Fibroblast of peridontal ligament (primary cell): ENCODE measurements around the gene CERK.
A peak's percentile ranks its signal among the peaks of the same experiment; 100 is the strongest.
"Not testable (repeated sequence)": the region's sequence is repeated elsewhere in the genome, so short reads cannot be mapped to it uniquely, and the experiment has no call there.

ENCODE experiments used
- DNase-seq: peaks from one replicate; pipeline ENCODE4 v3.0.0-alpha.2; 2010; ENCODE audit errors: extremely low read depth

The CERK gene

DNA sequence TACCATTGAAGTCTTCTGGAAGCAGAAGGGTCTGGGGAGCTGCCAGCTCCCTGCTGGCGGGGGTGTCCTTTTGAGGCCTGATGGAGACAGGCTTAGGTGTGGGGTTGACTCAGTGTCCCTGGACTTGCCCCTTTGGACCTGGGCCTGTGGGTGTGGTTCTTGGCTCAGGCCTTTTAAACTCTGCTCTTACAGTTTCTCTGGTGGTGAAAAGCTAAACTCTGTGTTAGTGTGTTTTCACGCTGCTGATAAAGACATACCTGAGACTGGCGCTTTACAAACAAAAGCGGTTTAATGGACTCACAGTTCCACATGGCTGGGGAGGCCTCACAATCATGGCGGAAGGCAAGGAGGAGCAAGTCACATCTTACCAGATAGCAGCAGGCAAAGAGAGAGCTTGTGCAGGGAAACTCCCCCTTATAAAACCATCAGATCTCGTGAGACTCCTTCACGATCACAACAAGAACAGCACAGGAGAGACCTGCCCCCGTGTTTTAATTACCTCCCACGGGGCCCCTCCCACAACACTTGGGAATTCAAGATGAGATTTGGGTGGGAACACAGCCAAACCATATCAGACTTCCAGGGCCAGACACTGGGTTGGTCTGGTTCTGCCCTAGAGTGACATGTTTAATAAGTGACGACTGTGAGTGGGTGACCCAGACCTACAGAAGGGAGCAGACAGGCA, 91.4 kb downstream of the CERK start:
- DNase-seq = no peak

DNA sequence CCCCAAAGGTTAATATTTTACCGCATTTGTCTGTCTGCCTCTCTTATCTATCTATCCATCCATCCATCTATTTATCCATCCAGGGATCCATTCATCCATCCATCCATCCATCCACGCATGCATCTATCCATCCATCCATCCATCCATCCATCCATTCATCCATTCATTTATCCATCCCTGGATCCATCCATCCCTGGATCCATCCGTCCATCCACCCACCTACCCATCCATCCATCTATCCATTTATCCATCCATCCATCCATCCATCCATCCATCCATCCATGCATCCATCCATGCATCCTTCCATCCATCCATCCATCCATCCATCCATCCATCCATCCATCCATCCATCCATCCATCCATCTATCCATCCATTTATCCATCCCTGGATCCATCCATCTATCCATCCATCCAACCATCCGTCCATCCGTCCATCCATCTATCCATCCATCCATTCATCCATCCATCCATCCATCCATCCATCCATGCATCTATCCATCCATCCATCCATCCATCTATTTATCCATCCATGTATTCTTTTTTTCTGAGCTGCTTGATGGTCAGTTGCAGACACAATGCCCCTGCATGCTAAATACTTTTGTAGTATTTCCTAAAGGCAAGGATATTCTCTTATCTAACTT, 95.1 kb downstream of the CERK start:
- DNase-seq = not testable (repeated sequence)

DNA sequence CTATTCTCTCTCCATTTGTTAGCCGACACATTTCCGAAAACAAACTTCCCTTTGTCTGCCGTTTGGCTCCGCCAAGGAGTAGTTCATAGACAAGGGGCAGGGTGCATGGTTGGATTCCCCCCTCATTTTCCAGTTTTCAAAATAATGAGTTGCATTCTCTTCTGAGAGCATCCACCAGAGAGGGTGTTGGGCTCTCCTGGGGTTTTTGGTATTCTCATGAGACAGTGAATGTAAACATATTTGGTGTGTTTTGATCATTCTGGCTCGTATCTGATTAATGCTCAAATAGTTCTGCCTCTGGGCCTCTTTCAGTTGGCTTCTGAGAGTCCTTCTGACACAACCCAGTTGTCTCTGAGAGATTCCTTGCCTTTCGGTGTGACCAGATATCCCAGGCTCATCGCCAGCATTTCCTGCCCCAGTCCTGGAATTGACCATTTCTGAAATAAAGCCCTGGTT, 96.2 kb downstream of the CERK start:
- peak; percentile 17 for DNase-seq

DNA sequence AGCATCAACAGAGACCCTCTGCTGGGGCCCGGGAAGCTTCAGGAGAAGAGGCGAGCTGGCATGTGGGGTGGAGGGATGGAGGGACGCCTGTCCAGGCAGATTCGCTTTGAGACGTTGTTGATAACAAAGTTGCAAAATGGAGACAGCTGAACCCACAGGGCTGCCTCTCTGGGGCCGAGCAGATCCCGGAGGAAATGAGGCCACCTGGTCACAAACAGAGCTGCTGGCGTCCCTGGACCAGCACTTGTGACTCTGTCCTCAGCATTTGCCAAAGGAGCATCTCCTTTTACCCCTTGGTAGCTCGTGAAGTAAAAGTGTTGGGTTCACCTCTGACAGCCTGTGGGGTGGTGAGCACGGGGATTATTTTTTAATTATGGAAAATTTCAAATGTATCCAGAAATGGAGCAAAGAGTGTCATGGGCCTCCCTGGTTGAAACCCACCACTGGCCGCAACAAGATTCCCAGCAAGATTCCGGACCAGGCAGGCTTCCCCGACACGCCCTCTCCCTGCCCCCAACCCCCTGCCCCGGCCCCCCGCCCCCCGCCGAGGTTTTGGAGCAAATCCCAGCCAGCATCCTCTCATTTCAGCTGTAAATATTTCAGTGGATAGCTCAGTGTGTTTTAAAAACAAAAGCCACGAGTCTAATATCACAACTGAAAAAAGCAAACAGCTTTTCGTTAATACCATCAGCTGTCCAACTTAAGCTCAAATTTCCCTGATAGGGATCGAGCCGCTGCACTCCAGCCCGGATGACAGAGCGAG, 97.6 kb downstream of the CERK start:
- no peak for DNase-seq

DNA sequence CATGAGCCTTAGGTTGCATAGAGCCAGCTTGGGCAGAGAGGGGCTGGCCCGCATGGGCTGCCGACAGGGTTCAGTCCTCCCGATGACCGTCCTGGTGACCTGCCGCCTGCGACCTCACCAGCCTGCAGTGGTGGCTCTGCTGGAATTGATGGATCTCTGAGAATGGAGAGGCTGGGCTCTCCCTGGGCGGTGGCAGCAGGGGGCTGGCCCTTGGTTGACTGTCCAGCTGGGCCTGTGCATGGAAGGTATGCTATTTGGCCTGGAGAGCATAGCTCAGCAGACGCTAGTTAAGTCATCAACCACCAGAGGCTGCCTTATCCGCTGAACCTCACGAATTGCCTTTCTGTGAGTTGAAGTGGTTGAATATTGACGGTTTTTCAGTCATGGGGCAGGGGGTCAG, 98.2 kb downstream of the CERK start:
- DNase-seq = no peak

DNA sequence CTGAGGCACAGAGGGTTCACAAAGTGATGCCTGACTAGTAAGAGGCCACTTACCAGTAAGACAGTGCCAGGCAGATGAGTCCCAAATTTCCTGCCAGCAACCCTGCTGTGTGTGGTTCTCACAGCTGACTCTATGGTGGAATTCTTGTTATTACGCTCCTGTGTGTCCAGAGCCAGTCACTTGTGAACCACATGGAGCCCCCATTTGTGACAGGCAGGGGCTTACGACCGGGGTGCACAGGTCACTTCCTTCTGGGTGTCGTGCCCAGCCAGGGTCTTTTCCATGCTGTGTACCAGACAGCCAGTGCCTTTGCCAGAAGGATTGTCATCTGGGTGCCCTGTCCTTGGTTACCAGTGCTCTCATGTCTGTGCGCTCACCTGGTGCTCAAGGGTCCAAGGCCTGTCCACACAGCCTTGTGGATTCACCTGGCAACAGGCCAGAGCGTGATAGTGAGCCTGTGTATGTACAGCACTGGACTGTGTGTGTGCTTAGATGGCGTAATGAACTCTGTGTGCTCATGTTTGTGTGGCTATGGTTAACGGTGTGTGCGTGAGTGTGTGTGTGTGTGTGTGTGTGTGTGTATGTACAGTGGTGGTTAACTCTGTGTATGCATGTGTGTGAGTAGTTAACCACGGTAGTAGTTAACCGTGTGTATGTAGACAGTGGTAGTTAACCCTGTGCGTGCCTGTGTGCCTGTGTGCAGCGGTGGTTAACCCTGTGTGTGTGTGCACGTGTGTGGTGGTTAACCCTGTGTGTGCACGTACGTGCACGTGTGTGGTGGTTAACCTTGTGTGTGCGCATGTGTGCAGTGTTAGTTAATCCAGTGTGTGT, 99.2 kb downstream of the CERK start:
- peak; percentile 38 for DNase-seq

DNA sequence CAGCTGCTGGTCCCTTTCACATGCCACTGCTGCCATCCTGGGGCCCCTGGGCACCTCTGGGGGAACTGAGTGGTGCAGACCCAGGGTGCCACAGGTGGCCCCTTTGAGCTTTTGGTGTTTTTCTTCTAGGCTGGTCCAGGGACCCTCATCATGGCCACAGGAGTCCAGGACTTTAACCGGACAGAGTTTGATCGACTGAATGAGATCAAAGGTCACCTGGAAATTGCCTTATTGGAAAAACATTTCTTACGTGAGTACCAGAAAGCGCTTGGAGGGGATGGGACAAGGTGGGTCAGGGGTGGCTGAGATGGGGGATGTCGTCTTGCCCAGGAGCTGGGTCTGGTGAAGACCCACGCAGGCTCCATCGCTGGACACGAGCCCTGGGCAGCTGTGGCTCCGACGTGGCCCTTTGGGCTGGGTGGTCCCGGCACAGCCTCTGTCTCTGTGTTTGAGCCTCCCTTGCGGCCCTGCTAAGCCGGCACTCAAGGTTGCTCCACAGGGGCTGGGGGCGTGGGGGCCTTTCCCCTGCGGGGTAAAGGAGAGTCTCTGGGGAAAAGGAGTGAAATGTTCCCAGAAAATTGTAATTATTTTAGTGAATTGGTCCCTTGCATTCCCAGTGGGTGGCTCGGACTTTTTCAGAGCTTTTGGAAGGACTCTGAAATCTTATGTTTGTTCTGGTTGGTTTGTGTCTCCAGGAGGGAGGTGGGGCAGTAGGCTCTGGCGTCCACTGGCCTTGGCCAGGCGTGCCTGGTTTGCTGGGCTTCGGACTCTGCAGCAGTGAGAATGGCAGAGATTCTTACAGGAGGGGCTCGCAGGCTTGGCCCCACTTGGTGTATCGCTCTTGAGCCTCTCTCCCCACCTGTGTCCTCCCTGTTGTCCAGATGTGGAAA, 100.1 kb downstream of the CERK start:
- no peak for DNase-seq

DNA sequence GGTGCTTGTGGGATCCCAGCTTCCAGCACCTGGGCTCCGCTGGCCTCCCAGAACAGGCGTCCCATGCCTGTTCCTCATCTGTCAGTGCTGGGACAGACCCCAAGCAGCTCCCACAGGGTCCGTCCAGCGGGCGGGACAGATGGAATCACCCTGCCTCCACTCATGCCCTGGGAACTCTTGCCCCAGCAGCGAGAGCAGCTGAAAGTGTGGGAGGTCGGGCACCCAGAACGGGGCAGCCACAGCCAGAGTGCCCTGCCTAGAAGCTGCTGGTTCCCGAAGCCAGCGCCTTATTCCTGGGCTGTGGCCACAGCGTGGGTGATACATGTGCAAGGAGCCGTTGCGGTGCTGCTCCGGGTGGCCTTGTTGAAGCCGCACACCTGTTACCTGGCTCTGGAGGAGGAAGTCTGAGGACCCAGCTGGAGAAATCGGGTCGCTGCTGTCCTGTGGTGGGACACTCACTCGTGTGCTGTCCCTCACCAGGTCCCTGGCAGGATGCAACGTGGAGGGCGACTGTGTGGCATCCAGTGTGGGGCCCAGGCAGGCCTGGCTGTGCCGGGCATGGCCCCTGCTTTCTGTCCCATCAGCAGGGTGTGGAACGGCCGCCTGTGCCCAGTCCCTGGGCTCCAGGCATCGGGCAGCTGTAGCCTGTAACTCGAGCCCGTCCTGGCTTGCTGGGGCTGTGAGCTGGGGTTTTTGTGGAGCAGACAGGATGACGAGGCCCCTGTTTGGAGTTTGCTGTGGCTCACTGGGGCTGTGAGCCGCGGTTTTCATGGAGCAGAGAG, 101.6 kb downstream of the CERK start:
- no peak for DNase-seq

DNA sequence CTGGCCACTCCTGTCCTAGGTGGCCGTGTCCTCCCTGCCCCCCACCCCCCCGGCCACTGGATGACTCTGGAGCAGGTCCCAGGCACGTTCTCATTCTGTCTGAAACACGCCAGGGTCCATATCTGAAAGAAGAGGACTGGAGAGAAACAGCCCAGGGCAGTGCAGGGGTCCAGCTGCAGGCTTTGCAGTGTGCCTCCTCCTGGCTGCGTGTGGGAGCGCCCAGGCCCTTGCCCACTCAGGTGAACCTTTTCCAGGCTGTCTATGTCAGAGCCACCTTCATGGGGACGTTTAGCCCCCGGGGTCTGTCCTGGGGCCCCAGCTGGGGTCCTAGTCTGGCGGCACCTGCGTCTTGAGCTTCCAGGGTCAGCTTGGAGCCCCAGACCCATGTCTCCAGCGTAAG, 102.3 kb downstream of the CERK start:
- no peak for DNase-seq

DNA sequence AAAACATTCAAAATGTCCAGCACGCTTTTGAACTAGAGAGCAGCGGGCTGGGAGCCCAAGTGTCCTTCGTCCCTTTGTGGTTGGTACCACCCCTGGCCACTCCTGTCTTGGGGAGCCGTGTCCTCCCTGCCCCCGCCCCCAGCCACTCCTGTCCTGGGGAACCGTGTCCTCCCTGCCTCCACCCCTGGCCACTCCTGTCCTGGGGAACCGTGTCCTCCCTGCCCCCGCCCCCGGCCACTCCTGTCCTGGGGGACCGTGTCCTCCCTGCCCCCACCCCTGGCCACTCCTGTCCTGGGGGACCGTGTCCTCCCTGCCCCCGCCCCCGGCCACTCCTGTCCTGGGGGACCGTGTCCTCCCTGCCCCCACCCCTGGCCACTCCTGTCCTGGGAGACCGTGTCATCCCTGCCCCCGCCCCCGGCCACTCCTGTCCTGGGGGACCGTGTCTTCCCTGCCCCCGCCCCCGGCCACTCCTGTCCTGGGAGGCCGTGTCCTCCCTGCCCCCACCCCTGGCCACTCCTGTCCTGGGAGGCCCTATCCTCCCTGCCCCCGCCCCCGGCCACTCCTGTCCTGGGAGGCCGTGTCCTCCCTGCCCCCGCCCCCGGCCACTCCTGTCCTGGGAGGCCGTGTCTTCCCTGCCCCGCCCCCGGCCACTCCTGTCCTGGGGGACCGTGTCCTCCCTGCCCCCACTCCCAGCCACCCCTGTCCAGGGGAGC, 102.9 kb downstream of the CERK start:
- not testable (repeated sequence) for DNase-seq
